ENCODE data around the gene NADSYN1.

NADSYN1 gene

DNA sequence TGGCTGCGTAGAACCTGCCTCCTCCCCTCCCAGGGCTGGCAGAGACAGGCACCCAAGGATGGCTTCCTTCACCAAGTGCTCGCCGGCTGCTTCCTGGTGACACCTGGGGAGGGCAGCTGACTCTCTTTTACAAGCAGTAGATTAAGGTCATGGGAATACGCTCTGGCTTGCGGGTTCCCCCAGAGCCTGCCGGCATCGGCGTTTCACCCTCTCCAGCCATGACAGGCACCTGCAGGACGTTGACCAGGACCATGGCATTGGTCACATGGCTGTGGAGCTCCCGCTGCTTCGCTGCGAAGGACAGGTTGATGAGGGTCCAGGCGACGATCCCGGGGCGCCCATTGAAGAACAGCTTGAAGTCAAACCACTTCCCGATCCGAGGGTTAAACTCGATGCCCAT is 14.4 kb upstream of the NADSYN1 start:
- Histone ChIP-seq H3K27me3 (replicated peaks; ENCODE audit: control insufficient read depth, insufficient read depth, low read length) (no peaks in the 10 kb centered on the region), H3K4me3 (replicated peaks; ENCODE audit: low read depth, low read length) (no peak overlapping the region), H3K36me3 (ENCODE audit: control insufficient read depth, insufficient read depth, low read length) (peaks cover 52% of the 10 kb centered on the region)
- TF ChIP-seq, protein P1, sequence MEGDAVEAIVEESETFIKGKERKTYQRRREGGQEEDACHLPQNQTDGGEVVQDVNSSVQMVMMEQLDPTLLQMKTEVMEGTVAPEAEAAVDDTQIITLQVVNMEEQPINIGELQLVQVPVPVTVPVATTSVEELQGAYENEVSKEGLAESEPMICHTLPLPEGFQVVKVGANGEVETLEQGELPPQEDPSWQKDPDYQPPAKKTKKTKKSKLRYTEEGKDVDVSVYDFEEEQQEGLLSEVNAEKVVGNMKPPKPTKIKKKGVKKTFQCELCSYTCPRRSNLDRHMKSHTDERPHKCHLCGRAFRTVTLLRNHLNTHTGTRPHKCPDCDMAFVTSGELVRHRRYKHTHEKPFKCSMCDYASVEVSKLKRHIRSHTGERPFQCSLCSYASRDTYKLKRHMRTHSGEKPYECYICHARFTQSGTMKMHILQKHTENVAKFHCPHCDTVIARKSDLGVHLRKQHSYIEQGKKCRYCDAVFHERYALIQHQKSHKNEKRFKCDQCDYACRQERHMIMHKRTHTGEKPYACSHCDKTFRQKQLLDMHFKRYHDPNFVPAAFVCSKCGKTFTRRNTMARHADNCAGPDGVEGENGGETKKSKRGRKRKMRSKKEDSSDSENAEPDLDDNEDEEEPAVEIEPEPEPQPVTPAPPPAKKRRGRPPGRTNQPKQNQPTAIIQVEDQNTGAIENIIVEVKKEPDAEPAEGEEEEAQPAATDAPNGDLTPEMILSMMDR (IDR thresholded peaks at IDR 0.05; ENCODE audit: insufficient read depth, low read length, poor library complexity, severe bottlenecking) = no peak
- no peak for DNase-seq (ENCODE audit: extremely low read depth, insufficient read length)

DNA sequence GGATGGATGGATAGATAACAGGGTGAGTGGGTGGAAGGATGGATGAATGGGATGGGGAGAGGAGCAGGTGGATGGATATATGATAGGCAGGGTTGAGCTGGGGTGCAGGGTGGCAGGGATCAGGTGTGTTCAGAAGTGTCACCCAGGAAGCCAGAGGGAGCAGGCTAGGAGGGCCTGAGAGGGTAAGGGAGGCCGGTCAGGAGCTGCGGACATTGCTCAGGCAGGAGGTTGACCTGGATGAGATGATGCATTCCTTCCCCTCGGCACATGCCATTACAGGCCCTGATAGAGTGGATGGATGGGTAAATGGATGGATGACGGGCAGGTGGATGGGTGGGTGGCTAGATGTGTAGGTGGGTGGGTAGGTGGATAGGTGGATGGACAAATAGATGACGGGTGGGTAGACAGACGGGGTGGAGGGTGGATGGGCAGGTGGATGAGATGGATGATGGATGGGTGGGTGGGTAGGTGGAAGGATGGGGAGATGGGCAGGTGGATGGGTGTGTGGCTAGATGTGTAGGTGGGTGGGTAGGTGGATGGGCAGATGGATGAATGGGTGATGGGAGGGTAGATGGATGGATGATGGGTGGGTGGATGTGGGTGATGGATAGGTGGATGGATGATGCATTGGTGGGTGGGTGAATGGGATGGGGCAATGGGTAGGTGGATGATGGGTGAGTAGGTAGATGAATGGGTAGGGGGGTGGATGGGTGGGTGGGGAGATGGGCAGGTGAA is 12.8 kb upstream of the NADSYN1 start:
- TF ChIP-seq, protein P1 (IDR thresholded peaks at IDR 0.05; ENCODE audit: insufficient read depth, low read length, poor library complexity, severe bottlenecking) = no peak
- Histone ChIP-seq H3K36me3 (ENCODE audit: control insufficient read depth, insufficient read depth, low read length) (peaks cover 59% of the 10 kb centered on the region), H3K4me3 (replicated peaks; ENCODE audit: low read depth, low read length) (no peak overlapping the region), H3K27me3 (replicated peaks; ENCODE audit: control insufficient read depth, insufficient read depth, low read length) (no peaks in the 10 kb centered on the region)
- no peak for DNase-seq (ENCODE audit: extremely low read depth, insufficient read length)

DNA sequence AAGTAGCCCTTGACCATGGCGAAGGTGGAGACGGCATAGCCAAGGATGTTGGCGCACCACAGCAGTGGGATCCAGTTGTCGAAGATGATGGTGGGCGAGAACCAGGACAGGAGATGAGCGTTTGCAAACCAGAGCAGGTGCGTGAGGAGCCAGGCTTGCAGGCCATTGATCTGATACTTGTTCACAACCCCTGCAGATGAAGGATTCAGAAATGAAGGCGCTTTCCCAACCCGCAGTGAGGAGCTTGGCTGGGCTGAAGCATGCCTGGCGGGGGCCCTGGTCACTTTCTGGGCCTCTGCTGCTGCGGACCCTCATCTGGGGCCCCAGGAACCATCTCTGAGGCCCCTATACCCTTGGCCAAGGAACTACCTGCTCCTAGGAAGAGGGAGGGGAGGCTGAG is 11.8 kb upstream of the NADSYN1 start:
- no peak overlapping the region for H3K4me3 ChIP-seq (replicated peaks; ENCODE audit: low read depth, low read length)
- TF ChIP-seq, protein P1 (IDR thresholded peaks at IDR 0.05; ENCODE audit: insufficient read depth, low read length, poor library complexity, severe bottlenecking) = no peak
- DNase-seq (ENCODE audit: extremely low read depth, insufficient read length) = no peak
- peaks cover 54% of the 10 kb centered on the region for H3K36me3 ChIP-seq (ENCODE audit: control insufficient read depth, insufficient read depth, low read length)
- H3K27me3 ChIP-seq (replicated peaks; ENCODE audit: control insufficient read depth, insufficient read depth, low read length) = no peaks in the 10 kb centered on the region

DNA sequence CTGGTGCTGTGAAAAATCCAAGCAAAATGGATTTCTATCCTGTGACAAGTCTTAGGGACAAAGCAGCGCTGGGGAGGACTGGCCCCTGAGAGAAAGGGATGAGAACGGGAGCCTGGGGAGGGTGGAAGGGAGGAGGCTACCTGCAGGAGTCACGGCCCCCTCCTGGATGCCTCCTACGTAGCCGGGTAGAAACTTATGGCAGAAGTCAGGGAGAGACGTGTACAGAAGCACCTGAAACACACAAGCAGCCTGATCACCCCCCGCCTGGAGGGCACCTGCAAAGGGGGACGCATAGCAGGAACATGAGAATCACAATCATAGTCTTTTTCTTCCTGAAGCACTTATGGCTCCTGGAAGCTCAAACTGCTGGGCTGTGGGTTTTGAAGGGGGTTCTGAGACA is 10.9 kb upstream of the NADSYN1 start:
- Histone ChIP-seq H3K4me3 (replicated peaks; ENCODE audit: low read depth, low read length) (no peak overlapping the region), H3K36me3 (ENCODE audit: control insufficient read depth, insufficient read depth, low read length) (peaks cover 52% of the 10 kb centered on the region), H3K27me3 (replicated peaks; ENCODE audit: control insufficient read depth, insufficient read depth, low read length) (no peaks in the 10 kb centered on the region)
- TF ChIP-seq, protein P1 (IDR thresholded peaks at IDR 0.05; ENCODE audit: insufficient read depth, low read length, poor library complexity, severe bottlenecking) = no peak
- DNase-seq (ENCODE audit: extremely low read depth, insufficient read length) = no peak

DNA sequence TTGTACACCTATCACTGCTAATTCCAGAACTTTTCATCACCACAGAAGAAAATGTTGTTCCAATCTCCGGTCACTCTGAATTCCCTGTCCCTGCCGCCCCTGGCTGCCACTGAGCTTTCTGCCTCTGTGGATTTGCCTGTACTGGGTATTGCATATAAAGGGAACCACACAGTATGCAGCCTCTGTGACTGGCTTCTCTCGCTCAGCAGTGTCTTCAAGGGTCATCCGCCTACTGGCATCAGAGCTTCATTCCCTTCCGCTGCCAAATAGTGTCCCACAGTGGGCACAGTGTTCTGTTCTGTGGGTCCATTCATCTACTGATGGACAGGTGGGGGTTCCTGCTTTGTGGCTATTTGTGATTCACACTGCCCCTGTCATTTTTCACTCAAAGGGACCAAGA is 10.1 kb upstream of the NADSYN1 start:
- no peak for DNase-seq (ENCODE audit: extremely low read depth, insufficient read length)
- Histone ChIP-seq H3K27me3 (replicated peaks; ENCODE audit: control insufficient read depth, insufficient read depth, low read length) (no peaks in the 10 kb centered on the region), H3K36me3 (ENCODE audit: control insufficient read depth, insufficient read depth, low read length) (peaks cover 46% of the 10 kb centered on the region), H3K4me3 (replicated peaks; ENCODE audit: low read depth, low read length) (no peak overlapping the region)
- TF ChIP-seq, protein P1 (IDR thresholded peaks at IDR 0.05; ENCODE audit: insufficient read depth, low read length, poor library complexity, severe bottlenecking) = no peak

Measured in GM06990 (cell line).